Spinal cord (tissue), 10 donors: Measurements from ENCODE around the gene TBX1. TPM values are rescaled to one million over a fixed set of nuclear protein-coding genes. Genes with fewer than 3 reads are reported as not detected.

Experiments used
- DNase-seq, 6 donors: peaks; one replicate each; pipeline versions ENCODE4 v3.0.0 to v3.0.0-alpha.2; 2013 to 2015; ENCODE audit warnings: low spot score in 6 of 6, low read depth in 4 of 6
- H3K27ac ChIP-seq: one replicate; pipeline ENCODE4 v1.5.1; 2013; ENCODE audit warnings: low read depth, low read length, control low read depth
- H3K27me3 ChIP-seq: one replicate; pipeline ENCODE4 v1.6.1; 2013; ENCODE audit warnings: low read length; ENCODE audit not compliant: control insufficient read depth, insufficient read depth
- H3K36me3 ChIP-seq: one replicate; pipeline ENCODE4 v1.6.1; 2013; ENCODE audit warnings: low read length; ENCODE audit not compliant: control insufficient read depth, insufficient read depth
- H3K4me1 ChIP-seq: one replicate; pipeline ENCODE4 v1.6.1; 2013; ENCODE audit warnings: low read length; ENCODE audit not compliant: control insufficient read depth, insufficient read depth
- H3K4me3 ChIP-seq: one replicate; pipeline ENCODE4 v1.5.1; 2013; ENCODE audit warnings: low read depth, low read length, control low read depth
- H3K9me3 ChIP-seq: one replicate; pipeline ENCODE4 v1.6.1; 2013; ENCODE audit warnings: low read length; ENCODE audit not compliant: control insufficient read depth, insufficient read depth
- WGBS: methylation state at CpG from one replicate; pipeline ENCODE4 v1.1.5; 2013; ENCODE audit warnings: missing lambda C conversion rate; ENCODE audit not compliant: insufficient coverage; 5-methylcytosine and 5-hydroxymethylcytosine counted together
- polyA plus RNA-seq, 2 donors: library from polyadenylated mRNA; unstranded; fragments of 120-200 nt; gene quantifications; one replicate each; pipeline ENCODE4 v1.2.1, GENCODE V29; 2013; ENCODE audit not compliant: insufficient read length in 2 of 2
- total RNA-seq, 2 donors: library from RNA; depleted of rRNA in 1 of 2; stranded (reverse); fragments of 120-200 nt in 1 of 2; fragments of >200 nt in 1 of 2; gene quantifications; one replicate each; pipeline versions ENCODE4 v1.2.3 to v1.2.4, GENCODE V29; 2013 to 2014
- donor health status: healthy.

Gene TBX1
- total and polyA plus RNA-seq, 4 donors, result 0.35 to 1.3 (median 0.63) TPM; not detected in 1

GRCh38 chr22:19764636-19765476, 4.3 kb downstream of the TBX1 start:
- Histone ChIP-seq H3K9me3 (no peaks in the 10 kb centered on the region), H3K36me3 (no peaks in the 10 kb centered on the region), H3K4me1 (peaks cover 23% of the 10 kb centered on the region), H3K4me3 (no peak overlapping the region), H3K27me3 (peaks cover 79% of the 10 kb centered on the region), H3K27ac (no peak overlapping the region)
- 21% methylated on average over 23 of the region's 25 CpGs for WGBS
- DNase-seq, result no peak

DNA sequence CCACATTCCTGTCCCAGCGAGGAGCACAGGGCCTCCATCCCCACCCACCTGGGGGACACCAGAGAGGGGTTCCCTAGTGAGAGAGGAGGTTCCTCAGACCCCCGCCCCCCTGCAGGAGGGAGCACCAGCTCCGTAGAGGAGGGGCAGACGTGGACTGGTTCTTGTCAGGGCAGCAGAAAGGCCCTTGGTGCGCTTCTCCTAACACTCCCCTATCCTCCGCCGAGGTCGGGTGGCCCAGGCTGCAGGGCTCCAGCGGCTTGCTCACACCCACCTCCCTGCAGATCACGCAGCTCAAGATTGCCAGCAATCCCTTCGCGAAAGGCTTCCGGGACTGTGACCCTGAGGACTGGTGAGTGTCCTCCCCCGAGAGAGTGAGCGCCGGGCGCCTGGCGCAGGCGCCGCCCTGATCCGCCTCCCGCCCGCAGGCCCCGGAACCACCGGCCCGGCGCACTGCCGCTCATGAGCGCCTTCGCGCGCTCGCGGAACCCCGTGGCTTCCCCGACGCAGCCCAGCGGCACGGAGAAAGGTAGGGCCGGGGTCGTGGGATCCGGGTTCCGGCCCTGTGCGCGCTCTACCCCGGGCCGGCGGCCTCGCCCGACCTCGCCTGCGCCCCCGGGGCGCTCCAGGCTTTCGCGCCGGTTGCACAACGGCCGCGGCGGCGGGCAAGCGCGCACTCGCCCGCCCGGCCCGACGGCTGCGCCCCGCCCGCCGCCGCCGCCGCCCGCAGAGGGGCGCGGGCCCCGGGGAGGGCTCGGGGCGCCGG, 5.1 kb downstream of the TBX1 start:
- WGBS, result under 1% methylated on average over 82 of the region's 83 CpGs
- no peak overlapping the region for H3K4me3 ChIP-seq
- no peak overlapping the region for H3K27ac ChIP-seq
- H3K9me3 ChIP-seq, result no peaks in the 10 kb centered on the region
- H3K36me3 ChIP-seq, result no peaks in the 10 kb centered on the region
- peaks cover 23% of the 10 kb centered on the region for H3K4me1 ChIP-seq
- peaks cover 81% of the 10 kb centered on the region for H3K27me3 ChIP-seq
- DNase-seq, result no peak

- H3K27ac ChIP-seq, result no peak overlapping the region
- no peak for DNase-seq
- no peaks in the 10 kb centered on the region for H3K9me3 ChIP-seq
- peaks cover 85% of the 10 kb centered on the region for H3K27me3 ChIP-seq
- under 1% methylated on average over 36 of the region's 36 CpGs for WGBS
- H3K36me3 ChIP-seq, result no peaks in the 10 kb centered on the region
- no peak overlapping the region for H3K4me3 ChIP-seq
- H3K4me1 ChIP-seq, result peaks cover 23% of the 10 kb centered on the region
Measured at GRCh38 chr22:19766240-19766510, 5.6 kb downstream of the TBX1 start.

DNA sequence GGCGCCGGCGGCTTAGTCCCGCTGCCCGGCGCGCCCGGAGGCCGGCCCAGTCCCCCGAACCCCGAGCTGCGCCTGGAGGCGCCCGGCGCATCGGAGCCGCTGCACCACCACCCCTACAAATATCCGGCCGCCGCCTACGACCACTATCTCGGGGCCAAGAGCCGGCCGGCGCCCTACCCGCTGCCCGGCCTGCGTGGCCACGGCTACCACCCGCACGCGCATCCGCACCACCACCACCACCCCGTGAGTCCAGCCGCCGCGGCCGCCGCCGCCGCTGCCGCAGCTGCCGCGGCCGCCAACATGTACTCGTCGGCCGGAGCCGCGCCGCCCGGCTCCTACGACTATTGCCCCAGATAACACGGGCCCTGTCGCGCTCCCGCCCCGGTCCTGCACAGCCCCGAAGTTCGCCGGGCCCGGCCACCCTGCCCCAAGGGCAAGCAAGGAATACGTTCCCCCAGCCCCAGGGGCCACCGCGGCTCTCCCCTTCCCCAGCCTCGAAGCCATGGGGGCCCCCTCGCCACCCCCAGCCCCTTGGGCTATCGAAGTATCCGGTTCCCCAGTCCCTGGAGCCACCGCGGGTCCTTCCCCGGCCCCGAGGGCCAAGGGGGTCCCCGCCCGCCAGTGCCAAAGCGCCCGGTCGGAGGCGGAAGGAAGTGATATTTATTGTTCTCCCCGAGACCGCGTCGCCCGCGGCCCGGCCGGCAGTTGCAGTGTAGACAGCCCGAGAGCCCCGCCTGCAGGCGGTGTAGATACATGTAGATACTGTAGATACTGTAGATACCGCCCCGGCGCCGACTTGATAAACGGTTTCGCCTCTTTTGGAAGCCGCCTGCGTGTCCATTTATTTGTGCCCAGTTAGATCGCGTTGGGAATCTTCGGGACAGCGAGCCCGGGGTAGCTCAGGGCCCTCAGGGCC, 6.2 kb downstream of the TBX1 start:
- H3K4me1 ChIP-seq, result peaks cover 20% of the 10 kb centered on the region
- no peak overlapping the region for H3K4me3 ChIP-seq
- DNase-seq, result peak in 2 of 6 donors; percentile 21 to 33
- peaks cover 81% of the 10 kb centered on the region for H3K27me3 ChIP-seq
- H3K9me3 ChIP-seq, result no peaks in the 10 kb centered on the region
- H3K27ac ChIP-seq, result no peak overlapping the region
- WGBS, result 1% methylated on average over 103 of the region's 103 CpGs
- H3K36me3 ChIP-seq, result no peaks in the 10 kb centered on the region

DNA sequence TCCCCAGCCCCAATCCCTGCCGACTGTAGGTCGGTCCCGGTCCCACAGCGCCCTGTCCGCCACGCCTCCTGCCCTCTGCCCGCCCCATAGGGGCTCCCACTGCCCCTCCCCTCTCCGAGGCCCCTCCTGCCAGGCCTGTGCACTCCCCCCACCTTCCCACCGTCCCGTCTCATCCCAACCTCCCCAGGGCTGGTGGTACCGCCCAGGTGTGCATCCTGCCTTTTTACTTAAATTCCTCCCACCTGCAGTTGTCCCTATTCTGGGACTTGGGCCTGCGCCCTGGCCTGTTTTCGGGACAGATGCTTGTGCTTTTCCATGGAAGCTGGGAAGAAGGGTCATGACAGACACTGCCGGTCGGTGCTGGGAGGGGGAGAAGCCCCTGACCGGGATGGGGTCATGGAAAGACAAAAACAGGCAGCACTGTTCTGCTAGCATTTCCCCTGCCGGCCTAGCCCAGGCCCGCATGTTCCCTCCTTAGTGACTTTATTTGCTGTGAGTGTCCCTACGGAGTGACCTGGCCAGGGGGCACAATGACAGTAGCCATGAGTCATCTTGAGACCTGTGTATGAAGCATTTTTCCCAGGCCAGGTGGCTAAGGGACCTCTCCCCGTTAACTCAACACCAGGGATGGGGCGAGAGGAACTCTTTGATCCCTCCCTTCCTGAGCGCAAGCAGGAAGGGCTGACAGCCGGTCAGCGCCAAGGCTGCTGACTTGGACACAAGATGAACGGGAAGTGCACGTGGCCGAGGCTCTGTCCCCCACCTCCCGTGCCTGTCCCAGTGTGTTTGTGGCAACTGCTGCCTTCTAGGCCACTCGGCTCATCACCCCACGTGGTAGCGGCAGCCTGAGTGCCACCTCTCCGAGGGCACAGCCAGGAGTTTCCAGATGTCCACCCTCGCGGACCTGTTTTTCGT, 7.1 kb downstream of the TBX1 start:
- no peak overlapping the region for H3K27ac ChIP-seq
- peaks cover 75% of the 10 kb centered on the region for H3K27me3 ChIP-seq
- no peaks in the 10 kb centered on the region for H3K9me3 ChIP-seq
- H3K4me3 ChIP-seq, result no peak overlapping the region
- 12% methylated on average over 33 of the region's 35 CpGs for WGBS
- H3K36me3 ChIP-seq, result no peaks in the 10 kb centered on the region
- peaks cover 19% of the 10 kb centered on the region for H3K4me1 ChIP-seq
- DNase-seq, result no peak

GRCh38 chr22:19769393-19769715, 8.8 kb downstream of the TBX1 start:
- Histone ChIP-seq H3K4me1 (peaks cover 29% of the 10 kb centered on the region), H3K27me3 (peaks cover 65% of the 10 kb centered on the region), H3K9me3 (no peaks in the 10 kb centered on the region), H3K27ac (no peak overlapping the region), H3K4me3 (no peak overlapping the region), H3K36me3 (no peaks in the 10 kb centered on the region)
- DNase-seq, result no peak
- WGBS, result 92% methylated on average over 12 of the region's 12 CpGs

DNA sequence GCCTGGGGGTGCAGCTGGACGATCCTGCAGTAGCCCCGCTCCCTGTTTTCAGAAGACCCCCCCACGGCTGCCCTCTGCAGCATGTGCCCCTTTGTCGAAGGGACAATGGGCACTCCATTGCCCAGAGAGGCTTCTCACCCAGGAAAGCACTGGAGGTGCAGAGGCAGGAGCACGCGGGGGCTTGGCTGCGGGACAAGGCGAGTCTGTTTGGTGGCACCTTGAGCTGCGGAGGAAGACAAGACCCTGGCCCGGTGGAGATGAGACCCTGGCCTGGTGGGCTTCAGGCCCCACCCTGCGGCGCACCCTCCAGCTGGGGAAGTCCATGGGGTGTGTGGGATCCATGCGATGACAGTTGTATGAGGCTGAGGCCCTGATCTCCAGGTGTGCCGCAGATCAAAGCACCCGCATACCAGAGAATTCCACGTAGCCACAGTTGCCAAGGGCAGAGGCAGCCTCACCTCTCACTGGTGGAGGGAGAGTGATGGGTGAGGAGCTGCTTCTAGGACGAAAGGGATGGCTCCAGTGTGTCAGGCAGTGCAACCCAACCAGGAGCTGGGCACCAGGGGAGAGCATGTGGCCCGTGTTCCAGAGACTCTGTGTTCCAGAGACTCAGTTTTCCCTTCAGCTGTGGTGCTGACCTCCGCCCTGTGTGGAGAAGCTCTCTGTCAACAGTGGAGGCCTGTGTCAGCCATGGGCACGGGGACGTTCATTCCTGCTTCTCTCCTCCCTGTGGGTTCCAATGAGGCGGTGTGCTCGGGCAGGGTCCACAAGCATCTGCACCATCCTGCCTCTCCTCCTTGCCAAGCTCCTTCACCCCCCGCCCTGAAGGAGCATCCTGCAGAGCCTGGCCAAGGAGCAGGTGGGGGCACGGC, 10.0 kb downstream of the TBX1 start:
- Histone ChIP-seq H3K4me3 (no peak overlapping the region), H3K27ac (no peak overlapping the region), H3K36me3 (no peaks in the 10 kb centered on the region), H3K4me1 (peaks cover 29% of the 10 kb centered on the region), H3K9me3 (no peaks in the 10 kb centered on the region), H3K27me3 (peaks cover 52% of the 10 kb centered on the region)
- DNase-seq, result no peak
- WGBS, result 78% methylated on average over 24 of the region's 25 CpGs

DNA sequence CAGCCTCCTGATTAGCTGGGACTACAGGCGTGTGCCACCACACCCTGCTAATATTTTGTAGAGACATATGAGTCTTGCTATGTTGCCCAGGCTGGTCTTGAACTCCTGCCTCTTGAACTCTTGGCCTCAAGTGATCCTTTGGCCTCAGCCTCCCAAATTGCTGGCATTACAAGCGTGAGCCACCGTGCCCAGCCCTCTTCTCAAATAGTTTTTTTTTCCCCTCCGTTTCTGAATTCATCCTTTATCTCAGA, 11.8 kb downstream of the TBX1 start:
- Histone ChIP-seq H3K27me3 (peaks cover 44% of the 10 kb centered on the region), H3K27ac (no peak overlapping the region), H3K4me1 (peaks cover 21% of the 10 kb centered on the region), H3K9me3 (no peaks in the 10 kb centered on the region), H3K4me3 (no peak overlapping the region), H3K36me3 (no peaks in the 10 kb centered on the region)
- DNase-seq, result no peak
- 88% methylated on average over 4 of the region's 4 CpGs for WGBS
